Measurements from ENCODE around the gene IDH3B.
"Not testable (repeated sequence)": the region's sequence is repeated elsewhere in the genome, so short reads cannot be mapped to it uniquely, and the experiment has no call there.

IDH3B gene

DNA sequence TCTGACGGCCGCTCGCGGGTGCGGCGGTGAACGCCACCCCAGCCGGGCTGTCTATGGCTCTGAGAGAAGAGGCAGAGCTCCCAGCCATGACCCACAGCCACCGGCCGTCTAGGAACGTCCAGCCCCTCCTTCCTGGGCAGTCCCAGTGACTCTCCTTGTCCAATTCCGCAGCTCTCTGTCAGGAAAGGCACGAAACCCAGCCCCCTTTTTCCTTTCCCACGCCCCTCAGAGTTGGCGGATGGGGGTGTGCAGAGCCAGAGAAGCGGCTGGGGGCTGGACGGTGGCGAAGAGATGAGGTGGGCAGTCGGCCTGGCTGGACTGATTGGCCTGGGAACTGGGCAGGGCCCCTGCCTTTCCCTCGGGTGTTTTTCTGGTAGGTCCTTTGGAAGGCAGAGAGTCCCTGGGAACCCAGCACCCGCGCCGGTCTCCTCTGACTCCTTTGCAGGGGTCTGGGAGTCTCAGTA, 30.0 kb upstream of the IDH3B start:
- no peak for DNase-seq

DNA sequence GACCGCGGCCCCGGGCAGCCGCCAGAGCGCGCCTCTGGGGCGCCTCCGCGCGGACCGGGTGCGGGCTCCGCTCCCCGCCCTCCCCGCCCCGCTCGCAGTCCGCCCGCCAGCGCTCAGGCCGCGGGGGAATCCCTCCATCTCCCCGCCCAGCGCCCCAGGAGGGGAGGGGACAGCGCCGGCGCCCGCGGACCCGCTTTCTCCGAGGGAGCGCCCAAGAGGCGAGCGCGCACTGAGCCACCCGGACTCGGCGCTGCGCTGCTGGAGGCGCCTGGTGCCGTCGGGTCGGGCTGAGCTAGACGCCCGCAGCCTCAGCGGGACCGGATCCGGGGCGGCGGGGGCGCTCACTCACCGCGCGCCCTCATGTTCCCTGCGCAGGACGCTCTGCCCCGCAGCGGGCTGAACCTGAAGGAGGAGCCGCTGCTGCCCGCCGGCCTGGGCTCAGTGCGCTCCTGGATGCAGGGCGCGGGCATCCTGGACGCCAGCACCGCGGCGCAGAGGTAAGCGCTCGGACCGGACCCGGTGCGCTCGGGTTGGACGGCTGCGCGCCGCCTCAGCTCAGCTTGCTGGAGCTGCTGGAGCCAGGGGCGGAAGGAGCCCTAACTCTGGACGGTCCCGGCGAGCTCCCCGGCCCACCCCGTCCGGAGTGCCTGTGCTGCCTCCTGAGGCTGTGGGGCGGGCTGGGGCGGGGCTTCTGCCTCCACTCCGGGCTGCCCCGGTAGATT, 29.4 kb upstream of the IDH3B start:
- peak; percentile 40 for DNase-seq

DNA sequence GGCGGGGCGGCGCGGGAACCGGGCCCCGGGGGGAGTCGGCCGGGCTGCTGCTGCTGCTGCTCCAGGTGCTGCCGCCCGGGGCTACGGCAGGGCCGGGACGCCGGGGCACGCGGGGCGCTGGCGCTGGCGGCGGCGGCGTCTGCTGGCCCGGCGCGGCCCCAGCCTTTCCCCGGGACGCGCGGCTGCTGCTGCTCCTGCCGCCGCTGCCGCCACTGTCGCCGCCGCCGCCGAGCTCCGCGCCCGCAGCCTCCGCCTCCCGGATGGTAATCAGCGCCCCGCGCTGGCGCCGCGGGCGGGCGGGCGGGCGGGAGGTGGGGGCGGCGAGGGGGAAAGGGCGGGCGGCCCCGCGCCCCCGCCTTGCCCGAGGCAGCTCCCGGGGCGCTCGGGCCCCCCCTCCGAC, 28.9 kb upstream of the IDH3B start:
- DNase-seq = no peak

DNA sequence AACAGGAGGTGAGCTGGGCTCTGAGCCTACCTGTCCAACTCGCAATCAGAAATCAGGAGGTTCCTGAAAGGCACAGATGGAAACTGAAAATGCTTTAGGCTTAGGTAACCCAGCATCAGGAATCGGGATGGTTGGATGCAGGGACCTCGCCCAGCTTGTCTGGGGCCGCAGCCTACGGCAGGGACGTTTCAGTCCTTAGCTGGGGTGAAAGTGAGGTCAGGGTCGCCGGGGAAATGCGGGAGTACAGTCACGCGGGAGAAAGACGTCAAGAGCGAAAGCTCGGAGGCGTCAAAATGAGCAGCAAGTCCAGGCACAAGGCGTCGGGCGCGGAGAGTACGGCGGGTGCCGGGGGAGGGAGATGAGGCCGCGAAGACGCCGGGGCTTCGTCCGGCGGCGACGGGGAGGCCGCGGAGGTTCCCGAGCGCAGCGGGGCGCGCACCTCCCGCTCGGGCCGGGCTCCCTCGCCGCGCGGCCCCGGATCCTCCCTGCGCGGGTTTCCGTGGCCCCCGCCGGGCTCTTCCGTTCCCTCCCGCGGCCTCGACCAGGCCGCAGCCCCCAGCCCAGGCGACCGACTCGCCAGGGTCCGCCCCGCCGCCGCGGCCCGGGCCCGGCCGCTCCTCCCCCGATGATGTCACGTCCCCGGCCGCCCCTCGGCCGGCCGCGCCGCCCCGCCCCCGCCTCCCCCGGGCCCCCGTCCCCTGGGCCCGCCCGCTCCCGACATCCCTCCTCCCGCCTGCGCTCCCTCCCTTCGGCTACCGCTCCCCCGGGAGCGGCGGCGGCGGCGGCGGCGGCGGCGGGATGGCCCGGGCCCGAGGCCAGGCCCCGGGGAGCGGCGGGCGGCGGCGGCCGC, 28.2 kb upstream of the IDH3B start, which contains the start of gene EBF4:
TSS of gene EBF4 (plus strand) at position 745 of the 850 bp plus-strand sequence. CDS start 866 bp downstream, outside the sequence.
- peak; percentile 21 for DNase-seq

DNA sequence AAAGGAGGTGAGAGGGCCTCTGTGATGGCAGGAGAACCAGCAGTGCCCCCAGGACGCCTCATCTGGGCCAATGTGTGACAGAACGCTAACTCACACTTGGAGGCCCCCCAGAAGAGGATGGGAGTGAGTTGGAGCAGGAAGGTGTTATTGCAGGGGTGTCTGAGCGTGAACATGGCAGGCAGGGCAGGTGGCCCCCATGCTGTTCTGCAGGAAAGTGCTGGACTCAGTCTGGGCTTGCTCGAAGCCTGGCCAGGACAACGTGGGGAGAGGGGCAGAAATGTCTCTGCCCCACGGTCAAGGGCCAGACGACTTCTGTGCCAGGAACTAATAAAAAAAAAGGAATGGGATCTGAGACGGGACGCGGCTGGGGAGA, 27.6 kb upstream of the IDH3B start:
- DNase-seq = no peak

DNA sequence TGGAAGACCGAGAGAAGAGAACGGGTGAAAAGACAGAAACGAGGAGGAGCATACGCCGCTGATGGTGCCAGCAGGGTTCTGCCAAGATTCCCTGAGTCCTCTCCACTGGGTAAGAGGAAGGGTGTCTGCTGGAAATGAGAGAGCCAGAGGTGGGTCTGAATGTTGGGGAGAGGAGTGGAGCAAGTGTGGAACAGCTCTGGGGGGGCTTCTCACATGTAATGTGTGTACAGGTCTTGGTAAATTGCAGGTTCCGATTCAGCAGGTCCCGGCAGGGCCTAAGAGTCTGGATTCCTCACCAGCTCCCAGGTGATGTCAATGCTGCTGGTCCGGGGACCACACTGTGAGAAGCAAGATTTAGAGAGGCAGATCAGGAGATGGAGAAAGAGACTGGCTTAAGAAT, 27.1 kb upstream of the IDH3B start:
- DNase-seq = no peak

DNA sequence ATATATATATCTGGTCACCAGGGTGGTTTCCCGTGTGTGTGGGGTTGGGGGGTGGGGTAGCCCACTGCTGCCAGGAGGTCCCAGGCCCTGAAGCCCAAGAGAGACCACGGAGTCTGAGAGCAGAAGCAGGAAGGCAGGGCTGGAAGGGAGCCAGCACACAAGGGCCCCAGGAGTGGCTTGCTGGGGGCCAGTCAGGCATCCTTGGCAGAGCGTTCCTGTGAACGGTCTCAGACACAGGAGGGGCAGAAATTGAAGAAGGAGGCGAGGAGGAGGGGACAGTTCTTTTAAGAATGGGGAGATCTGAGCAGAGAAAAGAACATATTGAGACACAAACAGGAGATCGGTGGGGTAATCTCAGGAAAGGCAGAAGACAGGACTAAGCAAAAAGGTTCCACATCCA, 26.7 kb upstream of the IDH3B start:
- DNase-seq = no peak

DNA sequence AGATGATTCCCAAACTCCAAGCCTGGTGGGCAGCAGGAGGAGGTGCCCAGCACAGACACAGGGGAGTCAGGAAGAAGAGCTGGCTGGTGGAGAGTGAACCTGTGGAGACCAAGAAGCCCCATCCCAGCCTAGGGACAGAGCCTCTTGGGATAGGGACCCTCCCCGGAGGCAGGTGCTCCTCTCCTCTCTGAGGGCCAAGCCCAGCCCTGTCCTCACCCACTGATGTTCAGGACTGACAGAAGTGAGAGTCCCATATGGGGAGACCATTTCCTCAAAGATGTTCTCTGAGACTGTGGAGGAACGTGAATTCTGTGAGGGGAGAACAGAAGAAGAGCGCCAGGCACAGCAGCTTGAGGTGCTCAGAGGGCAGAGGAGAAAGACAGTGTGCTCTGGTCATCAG, 26.2 kb upstream of the IDH3B start:
- DNase-seq = no peak

DNA sequence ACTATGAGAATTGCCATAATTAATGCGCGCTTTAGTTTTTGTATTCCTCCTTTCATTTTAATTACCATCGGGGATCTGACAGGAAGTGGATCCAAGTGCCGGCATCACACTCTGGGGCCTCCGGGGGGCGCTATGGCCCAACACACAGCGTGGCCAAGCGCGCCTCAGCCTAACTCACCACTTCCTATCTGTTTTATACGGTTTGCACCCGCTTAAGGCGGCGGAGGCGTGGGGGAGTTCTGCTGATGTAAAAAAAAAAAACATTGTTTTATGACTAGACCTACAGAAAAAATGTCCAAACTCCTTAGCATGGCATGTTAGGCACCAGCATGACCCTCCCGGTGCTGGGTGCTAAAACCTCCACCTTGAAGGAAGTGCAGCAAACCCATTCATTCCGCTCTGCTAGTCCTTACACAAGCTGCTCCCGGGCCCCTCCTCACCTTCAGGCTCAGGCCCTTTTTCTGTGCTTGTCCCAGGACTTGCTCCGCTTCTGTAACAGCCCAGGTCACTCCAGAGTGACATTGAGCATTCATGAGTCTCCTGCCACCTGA, 24.1 kb upstream of the IDH3B start:
- peak; percentile 78 for DNase-seq

DNA sequence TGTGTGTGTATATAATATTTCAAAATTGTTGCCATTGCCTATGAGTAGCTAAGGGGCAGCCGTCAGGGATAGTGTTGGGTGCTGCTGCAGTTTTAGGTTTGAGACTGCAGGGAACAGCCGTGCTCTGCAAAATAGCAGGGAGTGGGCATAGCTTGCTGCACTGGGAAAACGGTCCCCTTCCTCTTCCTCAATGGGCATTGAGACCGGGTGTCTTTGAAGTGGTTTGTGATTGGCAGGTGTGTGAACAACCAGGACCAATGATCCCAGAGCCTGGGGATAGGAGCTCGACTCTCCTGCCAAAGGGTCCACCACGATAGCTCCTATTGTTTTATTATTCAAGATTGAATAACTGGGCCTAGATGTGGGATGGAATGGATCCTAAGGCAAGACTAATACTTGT, 23.5 kb upstream of the IDH3B start:
- DNase-seq = no peak

DNA sequence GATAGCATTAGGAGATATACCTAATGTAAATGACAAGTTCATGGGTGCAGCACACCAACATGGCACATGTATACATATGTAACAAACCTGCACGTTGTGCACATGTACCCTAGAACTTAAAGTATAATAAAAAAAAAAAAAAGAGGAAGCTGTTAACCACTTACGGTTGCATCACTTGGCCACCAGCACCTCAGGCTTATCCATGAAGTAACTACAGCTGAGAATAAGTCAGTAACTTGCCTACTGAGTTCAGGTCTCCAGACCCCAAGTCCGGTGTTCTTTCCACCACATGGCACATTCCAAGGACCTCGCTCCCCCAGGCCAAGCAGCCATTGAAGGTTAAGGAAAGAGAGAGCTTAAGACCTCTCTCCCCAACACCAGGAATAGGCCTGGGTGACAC, 20.8 kb upstream of the IDH3B start:
- not testable (repeated sequence) for DNase-seq

DNA sequence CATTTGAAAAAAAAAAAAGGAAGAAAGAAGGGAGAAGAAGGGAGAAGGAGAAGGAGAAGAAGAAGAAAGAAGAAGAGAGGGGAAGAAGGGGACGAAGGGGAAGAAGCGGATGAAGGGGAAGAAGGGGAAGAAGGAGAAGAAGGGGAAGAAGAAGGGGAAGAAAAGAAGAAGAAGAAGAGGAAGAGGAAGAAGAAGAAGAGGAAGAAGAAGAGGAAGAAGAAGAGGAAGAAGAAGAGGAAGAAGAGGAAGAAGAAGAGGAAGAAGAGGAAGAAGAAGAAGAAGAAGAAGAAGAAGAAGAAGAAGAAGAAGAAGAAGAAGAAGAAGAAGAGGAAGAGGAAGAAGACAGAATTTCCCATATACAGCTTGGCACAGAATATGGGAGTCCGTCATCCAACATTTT, 18.0 kb upstream of the IDH3B start:
- not testable (repeated sequence) for DNase-seq

DNA sequence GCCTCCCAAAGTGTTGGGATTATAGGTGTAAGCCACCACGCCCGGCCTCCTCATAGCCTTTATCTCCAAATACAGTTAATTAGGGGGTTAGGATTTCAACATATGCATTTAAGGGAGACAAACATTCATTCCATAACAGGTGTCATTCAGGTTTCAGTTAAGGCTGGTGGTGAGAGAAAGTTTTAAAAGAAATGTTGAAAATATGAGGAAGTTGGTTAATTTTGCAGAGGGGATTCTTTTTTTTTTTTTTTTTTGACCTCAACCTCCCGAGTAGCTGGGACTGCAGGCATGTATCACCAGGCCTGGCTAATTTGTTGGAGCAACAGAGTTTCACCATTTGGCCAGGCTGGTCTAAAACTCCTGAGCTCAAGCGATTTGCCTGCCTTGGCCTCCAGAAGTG, 16.0 kb upstream of the IDH3B start:
- no peak for DNase-seq

DNA sequence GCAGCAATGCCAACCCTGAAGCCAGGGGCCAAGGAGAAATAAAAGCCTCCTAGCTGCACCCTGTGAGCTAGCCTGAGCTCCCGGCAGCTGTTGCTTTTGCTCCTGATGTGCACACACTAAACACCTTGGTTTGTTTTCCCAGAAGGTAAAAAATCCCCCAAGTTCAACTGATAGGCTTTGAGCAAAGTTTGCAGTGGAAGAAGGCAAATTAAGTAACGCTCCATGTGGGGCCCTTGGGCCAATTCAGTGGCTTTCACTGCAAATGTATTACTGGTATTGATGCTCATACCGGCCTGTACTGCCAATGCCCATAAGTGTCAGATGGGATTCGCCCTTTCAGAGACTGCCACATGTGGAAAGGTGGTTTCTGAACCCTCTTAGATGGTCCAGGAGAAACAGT, 9.4 kb upstream of the IDH3B start:
- no peak for DNase-seq

DNA sequence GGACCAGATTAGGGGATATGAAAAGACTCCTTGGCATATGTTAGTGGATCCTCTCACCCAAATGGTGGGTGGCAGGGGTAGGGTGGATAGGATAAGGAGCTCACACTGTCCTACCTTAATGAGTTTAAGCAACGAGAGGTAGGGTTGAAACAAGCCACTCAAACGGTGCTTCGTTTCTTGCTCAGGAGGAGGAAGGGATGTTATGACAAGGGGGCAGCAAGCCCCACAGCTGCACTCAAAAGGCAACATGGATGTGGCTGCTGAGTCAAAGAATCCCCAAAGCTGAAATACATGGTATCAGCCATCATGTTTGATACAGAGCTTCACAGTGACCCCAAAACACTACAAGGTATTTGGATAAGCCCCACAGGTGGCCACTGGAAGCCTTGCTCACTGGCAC, 8.4 kb upstream of the IDH3B start:
- DNase-seq = no peak

DNA sequence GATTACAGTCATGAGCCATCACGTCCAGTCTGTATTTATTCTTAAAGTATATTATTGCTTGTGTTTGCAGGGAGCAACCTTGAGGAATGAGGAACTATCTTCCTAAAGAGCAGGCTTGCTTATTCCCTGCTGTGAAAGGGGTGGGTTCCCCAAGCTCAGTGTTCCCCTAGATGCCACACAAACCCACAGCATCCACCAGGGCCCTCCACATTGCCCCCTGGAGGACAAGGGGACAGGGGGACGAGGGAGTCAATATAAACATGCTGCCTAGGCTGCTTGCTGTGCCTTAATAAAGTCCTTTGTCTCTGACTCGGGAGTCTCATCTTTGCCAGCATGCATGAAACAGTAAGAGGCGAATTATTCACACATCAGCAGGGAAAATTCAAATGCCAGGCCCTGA, 8.0 kb upstream of the IDH3B start:
- no peak for DNase-seq

DNA sequence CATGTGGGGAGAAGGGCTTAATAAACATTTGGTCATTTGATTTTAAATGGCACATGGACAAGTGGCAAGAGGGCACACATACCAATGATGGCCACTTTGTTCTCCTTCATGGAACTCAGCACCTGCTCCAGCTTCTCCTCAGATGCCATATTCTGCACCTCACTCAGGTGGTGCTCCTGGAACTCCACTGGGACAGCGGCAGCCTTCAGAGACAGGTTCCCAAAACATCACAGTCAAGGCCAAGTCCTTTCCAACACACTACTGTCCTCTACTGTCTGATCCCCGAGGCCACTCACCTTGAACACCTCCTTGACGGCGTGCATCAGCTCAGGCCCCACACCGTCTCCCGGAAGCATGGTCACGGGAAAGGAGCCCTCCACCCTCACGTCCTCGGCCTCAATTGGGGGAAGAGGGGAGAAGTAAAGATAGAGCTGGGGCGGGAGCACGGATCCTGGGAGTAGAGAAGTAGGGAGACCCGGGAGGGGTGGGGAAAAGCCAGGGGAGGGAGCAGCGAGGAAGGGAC, 591 bp downstream of the IDH3B start:
- no peak for DNase-seq

DNA sequence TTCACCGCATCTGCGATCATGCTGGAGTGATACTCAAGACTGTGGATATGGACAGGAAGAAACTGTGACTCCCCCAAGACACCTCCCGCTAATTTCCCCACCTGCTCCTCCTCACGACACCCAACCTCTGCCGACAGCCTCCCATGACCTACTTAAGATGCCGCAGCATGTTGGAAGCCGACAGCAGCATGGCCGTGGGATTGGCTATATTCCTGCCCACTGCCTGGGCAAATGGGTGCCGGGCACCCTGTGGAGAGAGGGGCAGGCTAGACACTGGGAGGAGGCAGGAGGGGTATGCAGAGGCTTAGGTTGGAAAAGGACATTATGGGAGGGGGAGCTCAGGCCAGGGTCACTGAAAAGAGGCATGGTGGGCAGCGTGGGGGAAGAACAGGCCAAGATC, 4.5 kb downstream of the IDH3B start:
- no peak for DNase-seq

DNA sequence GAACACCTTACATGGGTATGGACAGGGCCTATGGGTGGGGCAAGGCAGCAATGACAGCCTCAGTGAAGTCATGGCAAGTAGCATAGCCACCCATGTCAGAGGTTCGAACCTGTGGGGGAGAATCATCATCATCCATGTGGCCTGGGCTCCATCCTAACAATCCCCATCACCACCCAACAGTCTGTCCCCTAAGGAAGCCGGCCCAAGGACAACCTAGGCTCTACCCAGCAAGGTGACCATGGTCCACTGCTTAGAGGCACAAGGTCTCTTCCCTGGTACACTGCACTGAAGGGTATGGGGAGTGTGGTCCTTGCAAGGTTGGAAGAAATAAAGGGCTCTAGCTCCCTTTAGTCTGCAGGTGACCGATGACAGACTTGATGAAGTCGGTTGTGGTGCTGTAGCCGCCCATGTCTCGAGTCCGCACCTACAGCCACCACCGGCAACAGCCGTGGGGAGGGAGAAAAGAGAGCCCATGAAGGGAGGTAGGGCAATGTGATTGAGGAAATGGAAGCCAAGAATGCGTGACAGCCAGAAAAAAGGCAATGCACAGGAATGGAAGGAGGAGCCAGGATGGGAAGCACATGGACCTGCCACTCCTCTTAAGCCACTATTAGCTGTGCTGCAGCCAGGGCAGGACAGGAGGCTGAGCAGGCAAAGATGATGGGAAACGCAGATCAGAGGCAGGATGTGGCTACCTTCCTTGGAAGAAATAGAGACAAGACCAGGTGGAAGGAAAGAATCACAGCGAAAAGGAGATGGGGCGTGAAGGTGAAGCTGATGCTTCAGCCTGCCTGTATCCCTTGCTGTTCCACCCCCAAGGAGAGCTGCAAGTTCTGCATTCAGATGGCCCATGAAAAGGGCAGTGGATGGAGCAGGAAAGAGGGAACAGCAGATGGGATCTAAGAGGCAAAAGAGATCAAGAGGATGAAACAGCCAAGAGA, 5.3 kb downstream of the IDH3B start:
- DNase-seq = peak; percentile 39

DNA sequence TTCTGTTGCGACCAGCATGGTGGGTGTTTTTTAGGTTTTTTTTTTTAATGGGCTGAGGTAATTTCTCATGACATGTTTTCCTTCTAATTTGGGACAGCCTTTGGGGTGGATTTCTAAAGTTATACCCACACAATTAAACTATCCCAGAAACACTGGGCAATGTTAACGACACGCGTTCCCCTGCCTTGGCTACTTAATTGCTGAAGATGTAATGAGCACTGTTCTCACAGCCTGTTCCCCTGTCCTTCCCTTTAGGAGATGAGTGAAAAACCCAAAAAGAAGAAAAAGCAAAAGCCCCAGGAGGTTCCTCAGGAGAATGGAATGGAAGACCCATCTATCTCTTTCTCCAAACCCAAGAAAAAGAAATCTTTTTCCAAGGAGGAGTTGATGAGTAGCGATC, 6.3 kb downstream of the IDH3B start:
- DNase-seq = no peak

DNA sequence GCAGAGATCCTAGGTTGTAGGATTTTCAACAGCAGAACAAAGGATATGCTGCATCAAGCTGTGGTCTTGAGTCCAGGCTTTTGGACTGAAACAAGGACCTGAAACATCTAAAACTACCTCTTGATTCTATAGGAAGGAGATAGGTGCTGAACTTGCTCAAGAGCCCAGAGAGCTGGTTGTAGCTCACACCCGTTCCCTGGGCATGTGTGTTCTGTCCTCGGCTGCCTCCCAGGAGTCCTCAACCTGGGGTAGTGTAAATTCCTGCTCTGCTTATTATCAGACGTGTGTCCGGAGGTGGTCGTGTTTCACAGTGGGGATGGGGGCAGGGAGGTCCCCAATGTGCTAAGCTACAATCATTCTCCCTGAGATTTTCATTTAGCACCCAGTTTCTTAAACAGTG, 6.8 kb downstream of the IDH3B start:
- DNase-seq = no peak

DNA sequence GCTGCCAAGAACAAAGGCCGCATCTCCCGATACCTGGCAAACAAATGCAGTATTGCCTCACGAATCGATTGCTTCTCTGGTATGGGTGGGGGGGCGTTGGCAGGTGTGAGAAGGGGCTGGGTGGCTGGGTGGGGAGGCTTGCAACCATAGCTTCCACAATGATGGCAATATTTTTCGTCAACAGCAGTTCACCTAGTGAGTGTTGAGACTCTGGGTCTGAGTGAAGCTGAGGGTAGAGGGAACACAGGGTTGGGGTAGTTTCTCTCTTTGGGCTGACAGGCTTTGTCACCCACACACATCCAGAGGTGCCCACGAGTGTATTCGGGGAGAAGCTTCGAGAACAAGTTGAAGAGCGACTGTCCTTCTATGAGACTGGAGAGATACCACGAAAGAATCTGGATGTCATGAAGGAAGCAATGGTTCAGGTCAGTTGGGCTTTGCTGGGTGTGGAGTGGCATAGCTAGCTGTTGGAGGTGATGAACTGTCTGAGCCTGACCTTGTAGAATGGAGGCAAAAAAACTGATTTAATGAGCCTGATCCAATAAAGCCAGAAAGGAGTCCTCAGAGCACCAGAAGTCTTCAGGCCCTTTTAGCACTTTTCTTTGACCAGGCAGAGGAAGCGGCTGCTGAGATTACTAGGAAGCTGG, 7.4 kb downstream of the IDH3B start:
- no peak for DNase-seq

Measured in activated CD4-positive, alpha-beta T cell treated with anti-CD3 and anti-CD28 coated beads, Interleukin-10, Interleukin-2, amounts not matched to agents 100 ng/mL and 50 ng/mL, durations not matched to agents 16 hours and 8 hours (primary cell).